ENCODE data around the gene SPOUT1.

The SPOUT1 gene

DNA sequence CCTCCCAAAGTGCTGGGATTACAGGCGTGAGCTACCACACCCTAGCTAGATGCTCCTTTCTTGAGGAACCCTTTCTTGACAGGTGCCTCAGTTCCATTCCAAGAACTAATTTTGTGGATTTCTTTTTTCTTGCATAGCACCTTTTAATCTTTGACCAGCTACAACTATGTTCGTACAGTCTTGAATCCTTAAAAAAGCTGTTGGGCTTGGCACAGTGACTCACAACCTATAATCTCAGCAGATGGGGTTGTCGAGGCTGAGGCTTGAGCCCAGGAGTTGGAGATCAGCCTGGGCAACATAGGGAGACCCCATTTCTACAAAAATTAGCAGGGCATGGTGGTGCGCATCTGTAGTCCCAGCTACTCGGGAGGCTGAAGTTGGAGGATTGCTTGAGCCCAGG, 56.5 kb downstream of the SPOUT1 start:
- no peak for DNase-seq (ENCODE audit: extremely low read depth, low read depth)
- TF ChIP-seq, protein P1, sequence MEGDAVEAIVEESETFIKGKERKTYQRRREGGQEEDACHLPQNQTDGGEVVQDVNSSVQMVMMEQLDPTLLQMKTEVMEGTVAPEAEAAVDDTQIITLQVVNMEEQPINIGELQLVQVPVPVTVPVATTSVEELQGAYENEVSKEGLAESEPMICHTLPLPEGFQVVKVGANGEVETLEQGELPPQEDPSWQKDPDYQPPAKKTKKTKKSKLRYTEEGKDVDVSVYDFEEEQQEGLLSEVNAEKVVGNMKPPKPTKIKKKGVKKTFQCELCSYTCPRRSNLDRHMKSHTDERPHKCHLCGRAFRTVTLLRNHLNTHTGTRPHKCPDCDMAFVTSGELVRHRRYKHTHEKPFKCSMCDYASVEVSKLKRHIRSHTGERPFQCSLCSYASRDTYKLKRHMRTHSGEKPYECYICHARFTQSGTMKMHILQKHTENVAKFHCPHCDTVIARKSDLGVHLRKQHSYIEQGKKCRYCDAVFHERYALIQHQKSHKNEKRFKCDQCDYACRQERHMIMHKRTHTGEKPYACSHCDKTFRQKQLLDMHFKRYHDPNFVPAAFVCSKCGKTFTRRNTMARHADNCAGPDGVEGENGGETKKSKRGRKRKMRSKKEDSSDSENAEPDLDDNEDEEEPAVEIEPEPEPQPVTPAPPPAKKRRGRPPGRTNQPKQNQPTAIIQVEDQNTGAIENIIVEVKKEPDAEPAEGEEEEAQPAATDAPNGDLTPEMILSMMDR (IDR thresholded peaks at IDR 0.05; ENCODE audit: low read depth, low read length): no peak

DNA sequence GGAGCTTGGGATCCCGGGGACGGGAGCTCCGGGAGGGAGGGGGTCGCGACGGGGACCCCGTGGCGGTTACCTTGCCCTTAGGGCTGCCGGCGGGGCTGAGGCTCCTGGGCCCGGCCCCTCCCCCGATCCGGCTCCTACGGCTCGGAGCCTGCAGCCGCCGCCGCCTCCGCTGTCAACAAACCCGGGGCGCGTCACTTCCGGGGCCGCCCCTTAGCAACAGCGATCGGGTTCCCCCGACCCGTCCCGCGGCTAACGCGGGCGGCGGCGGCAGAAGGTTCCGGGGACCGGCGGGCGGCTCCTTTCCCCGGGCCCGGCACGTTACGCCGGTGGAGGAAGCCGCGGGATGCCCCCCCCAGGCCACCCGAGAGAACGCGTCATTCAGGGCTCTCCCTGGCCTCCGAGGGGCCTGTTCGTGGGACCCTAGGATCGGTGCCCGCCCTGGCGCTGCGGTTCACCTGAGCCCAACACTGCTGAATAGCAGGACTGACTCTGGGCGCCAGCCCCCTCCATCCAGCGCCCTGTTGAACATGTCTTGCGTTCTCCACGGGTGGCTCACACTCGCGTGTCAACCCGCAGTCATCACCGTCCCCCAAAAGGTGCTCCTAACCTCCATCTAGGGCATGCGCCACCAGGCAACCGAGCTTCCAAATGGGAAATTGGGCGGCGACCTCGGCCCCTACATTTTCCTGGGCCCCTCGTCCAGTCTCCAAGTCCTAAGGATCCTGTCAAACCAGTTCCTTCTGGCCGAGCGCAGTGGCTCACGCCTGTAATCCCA, 57.7 kb downstream of the SPOUT1 start, which contains the start of gene ZER1:
Gene ZER1, minus strand, starts transcription at position 183 of the 775 bp plus-strand sequence. CDS start 16,362 bp downstream, outside the sequence.
- DNase-seq (ENCODE audit: extremely low read depth, low read depth): peak; percentile 69
- TF ChIP-seq, protein P1 (IDR thresholded peaks at IDR 0.05; ENCODE audit: low read depth, low read length): no peak

DNA sequence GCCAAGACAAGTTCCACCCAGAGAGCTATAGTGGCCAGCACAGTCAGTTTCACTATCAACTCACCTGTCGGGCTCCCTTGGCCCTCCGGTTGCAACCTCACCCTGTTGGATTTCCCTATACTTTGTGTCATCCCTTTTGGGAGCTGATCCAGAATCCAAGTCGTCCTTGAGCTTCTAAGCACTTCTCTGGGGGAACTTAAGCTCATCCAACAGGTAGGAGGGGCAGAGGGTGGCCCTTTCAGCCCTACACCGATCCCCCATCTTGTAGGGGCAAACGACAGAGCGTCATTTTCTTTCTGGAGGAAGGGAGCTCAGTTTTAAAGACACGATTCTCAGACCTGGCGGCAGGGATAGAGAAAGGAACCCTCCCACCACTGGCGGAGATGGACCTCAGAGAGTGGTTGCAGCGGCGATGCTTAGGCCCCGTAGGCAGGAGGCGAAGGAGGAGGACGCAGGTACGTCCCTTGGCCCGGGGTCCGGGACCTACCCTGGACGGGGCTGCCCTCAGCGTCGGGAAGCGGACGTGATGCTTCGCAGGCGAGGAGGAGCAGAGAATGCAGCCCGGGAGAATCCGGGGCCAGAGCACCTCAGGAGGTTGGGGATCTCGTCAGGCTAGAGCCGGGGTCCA, 58.4 kb downstream of the SPOUT1 start:
- no peak for DNase-seq (ENCODE audit: extremely low read depth, low read depth)
- TF ChIP-seq, protein P1 (IDR thresholded peaks at IDR 0.05; ENCODE audit: low read depth, low read length): no peak

DNA sequence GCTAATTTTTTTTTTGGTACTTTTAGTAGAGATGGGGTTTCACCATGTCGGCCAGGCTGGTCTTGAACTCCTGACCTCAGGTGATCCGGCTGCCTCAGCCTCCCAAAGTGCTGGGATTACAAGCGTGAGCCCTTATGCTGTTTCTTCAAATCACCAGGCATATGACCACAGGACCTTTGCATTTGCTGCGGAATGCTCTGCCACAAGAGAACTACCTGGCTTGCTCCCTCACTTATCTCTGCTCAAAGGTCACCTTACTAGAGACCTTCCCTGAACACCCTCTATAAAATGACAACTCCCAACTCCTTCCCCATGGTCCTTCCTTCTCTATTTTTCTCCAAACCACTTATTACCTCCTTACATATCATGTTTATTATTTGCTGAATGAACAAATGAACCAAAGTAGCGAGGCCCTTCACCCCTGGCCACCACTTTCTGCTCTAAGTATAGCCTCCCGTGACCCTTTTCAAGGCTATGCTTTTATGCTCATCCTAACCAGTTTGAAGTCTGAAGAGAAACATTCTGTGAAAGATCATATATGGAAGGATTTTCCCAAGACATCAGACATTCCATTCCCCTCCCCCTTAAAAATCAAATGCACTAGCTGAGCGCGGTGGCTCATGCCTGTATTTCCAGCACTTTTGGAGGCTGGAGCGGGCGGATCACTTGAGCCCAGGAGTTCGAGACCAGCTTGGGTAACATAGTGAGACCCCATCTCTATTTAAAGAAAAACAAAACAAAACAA, 59.1 kb downstream of the SPOUT1 start:
- TF ChIP-seq, protein P1 (IDR thresholded peaks at IDR 0.05; ENCODE audit: low read depth, low read length): no peak
- no peak for DNase-seq (ENCODE audit: extremely low read depth, low read depth)

Measured in AG09319 (cell line).